GM12891 (cell line): Measurements from ENCODE around the gene SERINC5.
"Not testable (repeated sequence)": the region's sequence is repeated elsewhere in the genome, so short reads cannot be mapped to it uniquely, and the experiment has no call there.

Experiments
- DNase-seq: peaks from one replicate; pipeline ENCODE4 v3.0.0; 2011; ENCODE audit warnings: low spot score; ENCODE audit not compliant: insufficient read length
- FAIRE-seq: peaks from 2 replicates; lab custom pipeline; 2011; peaks lifted over from hg19 to GRCh38; lab: Jason Lieb, UNC
- PAX5 ChIP-seq: IDR thresholded peaks from 2 replicates; pipeline ENCODE4 v1.6.1; 2011; ENCODE audit warnings: low read length, moderate library complexity, mild to moderate bottlenecking; ENCODE audit not compliant: insufficient read depth, severe bottlenecking
- POLR2A ChIP-seq: IDR thresholded peaks from 2 replicates; pipeline ENCODE4 v1.6.1; 2011; ENCODE audit warnings: low read depth, low read length, control low read depth
- POLR2AphosphoS5 ChIP-seq: IDR thresholded peaks from 2 replicates; pipeline ENCODE4 v1.6.1; 2011; ENCODE audit warnings: low read depth, low read length, control low read depth
- POU2F2 ChIP-seq: IDR thresholded peaks from 2 replicates; pipeline ENCODE4 v1.6.1; 2011; ENCODE audit warnings: low read depth, mild to moderate bottlenecking, control low read depth, low read length, moderate library complexity
- SPI1 ChIP-seq: IDR thresholded peaks from 2 replicates; pipeline ENCODE4 v1.6.1; 2011; ENCODE audit warnings: low read depth, low read length, control low read depth
- TAF1 ChIP-seq: IDR thresholded peaks from 2 replicates; pipeline ENCODE4 v1.6.1; 2011; ENCODE audit warnings: low read depth, low read length, control low read depth

Gene SERINC5

DNA sequence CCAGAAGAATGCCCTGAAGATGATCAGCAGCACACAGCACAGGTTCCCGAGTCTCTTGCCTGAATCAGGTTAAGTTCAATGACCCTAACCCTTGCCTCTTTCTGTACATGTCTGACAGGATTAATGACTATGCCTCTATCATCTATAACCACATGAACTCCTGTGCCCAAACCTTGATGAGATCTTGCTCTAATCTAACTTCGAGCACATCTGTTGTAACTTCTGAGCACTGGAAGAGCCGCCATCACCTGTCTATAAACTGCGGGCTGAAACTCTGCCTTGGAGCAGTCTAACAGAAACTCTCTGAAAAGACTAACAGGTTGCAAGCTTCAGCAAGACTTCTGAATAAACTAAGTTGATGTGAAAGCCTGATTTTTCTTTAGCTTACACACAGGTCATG, 44.5 kb downstream of the SERINC5 start:
- FAIRE-seq = no peak
- no peak for DNase-seq

DNA sequence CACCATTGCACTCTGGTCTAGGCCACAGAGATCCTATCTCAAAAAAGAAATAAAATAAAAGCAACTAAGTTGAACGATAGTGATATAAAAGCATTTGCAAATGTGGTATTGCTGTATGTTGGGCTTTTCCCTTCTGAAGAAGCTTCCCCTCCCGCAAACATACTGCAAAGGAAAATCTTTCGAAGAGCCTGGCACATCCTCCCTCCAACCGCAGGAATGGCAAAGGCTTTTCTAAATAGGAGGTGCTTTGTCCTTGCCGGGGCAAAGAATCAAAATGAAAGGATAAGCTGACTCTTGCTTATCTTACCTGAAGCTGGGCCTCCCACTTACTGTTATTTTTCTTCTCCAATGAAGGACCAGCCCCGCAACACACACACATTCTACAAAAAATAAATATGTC, 45.8 kb downstream of the SERINC5 start:
- FAIRE-seq = no peak
- no peak for DNase-seq
- TF ChIP-seq POU2F2 (no peak), TAF1 (no peak), PAX5 (no peak), POLR2AphosphoS5 (no peak), SPI1 (no peak), POLR2A (no peak)

More for the DNA sequence above, 44.5 kb downstream of the SERINC5 start:
- TF ChIP-seq SPI1 (no peak), POLR2A (no peak)

DNA sequence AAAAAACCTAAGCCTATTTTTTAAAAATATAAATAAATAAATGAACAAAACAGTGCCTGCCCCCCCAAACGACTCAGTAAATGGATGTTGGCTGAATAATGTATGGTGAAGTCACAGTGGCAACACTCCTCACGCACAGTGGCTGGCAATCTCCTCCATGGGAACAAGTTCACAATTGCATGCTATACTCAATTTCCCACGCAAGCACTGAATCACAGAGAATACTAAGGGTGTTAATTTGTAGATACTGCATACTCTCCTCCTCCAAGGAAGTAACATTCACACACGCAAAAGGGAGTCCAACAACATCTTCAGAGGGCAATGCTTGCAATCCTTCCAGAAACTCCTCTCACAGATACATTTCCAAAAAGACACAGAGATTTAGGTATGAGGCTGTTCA, 47.5 kb downstream of the SERINC5 start:
- FAIRE-seq (no peak), DNase-seq (no peak)
- TF ChIP-seq POLR2AphosphoS5 = no peak
- TF ChIP-seq POLR2A = no peak
- no peak for TF ChIP-seq TAF1
- no peak for TF ChIP-seq POU2F2
- no peak for TF ChIP-seq SPI1
- TF ChIP-seq PAX5 = no peak

DNA sequence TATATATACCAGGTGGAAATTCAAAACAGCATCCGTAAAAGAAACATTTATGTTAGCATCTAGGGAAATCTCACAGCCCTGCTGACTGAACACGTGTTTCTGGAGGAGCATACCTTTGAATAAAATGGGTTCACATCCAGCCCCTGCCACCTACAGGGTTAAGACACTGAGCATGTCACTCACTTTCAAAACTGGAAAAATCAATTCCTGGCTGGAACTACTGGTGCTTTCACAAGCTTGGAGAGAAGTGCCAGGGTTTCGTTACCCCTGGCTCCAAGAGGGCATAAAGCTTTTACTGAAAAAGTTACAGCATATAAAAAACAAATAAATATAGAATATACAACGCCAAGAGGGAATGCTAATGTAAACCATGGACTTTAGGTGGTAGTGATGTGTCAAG, 48.0 kb downstream of the SERINC5 start:
- TF ChIP-seq PAX5 = no peak
- no peak for TF ChIP-seq POLR2AphosphoS5
- TF ChIP-seq POU2F2 = no peak
- no peak for DNase-seq
- no peak for FAIRE-seq

DNA sequence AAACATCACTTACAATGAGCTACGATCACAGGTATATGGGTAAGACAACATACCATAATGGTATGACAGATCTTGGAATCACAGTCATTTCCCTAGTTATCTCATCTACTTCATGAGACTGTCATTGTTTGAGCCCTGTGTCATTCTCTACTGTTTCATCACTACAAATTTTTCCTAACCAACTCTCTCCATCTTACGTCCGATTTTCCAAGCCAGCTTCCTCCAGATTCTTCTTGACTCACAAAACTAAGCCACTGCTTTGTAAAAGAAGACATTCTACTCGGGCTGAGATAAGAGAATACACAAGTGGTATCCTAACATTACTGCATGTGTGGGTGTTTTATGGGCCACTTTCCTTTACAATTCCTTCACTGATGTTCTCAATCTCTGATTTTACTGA, 49.6 kb downstream of the SERINC5 start:
- TF ChIP-seq POU2F2 (no peak), SPI1 (no peak)
- DNase-seq (no peak), FAIRE-seq (no peak)

DNA sequence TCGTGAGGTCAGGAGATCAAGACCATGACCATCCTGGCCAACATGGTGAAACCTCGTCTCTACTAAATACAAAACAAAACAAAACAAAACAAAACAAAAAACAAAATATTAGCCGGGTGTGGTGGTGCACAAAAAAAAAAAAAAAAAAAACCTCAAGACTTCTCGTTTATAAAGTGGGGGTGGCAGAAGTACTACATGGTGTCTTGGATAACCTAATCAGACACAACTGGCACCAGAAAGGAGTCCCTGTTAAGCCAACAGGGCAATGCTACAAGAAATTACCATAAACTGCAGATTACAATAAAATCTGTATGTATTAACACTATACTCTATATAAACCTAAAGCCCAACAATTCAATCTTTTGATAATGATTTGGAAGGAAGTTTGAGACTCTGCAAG, 50.0 kb downstream of the SERINC5 start:
- no peak for TF ChIP-seq PAX5
- no peak for TF ChIP-seq TAF1
- no peak for TF ChIP-seq POLR2AphosphoS5
- TF ChIP-seq SPI1 = no peak
- TF ChIP-seq POLR2A = no peak
- no peak for TF ChIP-seq POU2F2

DNA sequence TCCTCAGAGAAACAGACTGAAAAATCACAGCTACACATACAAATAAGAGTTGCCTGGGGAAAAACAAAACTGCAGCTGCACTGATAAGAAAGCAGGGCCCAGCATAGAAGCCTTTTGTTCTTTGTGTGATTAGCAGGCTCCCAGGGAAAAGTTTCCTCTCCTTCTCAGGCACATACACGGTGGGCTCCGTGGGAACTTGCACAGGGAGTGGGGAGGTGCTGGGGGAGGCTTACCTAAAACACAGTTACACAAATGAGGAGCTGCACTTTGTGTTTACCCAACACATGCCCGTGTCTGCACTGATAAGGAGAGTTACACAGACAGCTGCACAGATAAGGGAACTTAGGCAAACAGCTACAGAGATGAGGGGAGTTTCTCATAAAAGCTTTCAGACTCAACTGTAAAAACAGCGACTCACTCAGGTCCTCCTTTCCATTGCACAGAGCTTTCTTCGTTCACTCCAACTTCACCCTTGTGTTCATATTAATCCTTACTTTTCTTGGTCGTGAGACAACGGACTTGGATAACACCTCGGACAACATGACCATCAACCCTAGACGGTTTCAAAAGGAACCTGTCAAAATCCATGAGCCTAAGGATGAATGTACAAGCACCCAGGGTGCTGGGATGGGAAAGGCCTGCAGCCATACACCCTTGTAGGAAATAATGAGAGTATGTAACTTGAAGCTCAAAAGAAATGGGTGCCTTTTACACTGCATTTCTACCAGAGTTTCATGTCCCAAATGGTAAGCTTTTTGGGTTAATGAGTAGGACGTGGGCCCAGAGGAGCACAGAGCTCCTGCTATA, 50.8 kb downstream of the SERINC5 start:
- DNase-seq = no peak
- FAIRE-seq = no peak
- TF ChIP-seq TAF1 = no peak
- no peak for TF ChIP-seq PAX5
- no peak for TF ChIP-seq POU2F2
- TF ChIP-seq POLR2AphosphoS5 = no peak
- TF ChIP-seq POLR2A = no peak
- TF ChIP-seq SPI1 = no peak

More for the DNA sequence above, 50.0 kb downstream of the SERINC5 start:
- FAIRE-seq (no peak), DNase-seq (no peak)

DNA sequence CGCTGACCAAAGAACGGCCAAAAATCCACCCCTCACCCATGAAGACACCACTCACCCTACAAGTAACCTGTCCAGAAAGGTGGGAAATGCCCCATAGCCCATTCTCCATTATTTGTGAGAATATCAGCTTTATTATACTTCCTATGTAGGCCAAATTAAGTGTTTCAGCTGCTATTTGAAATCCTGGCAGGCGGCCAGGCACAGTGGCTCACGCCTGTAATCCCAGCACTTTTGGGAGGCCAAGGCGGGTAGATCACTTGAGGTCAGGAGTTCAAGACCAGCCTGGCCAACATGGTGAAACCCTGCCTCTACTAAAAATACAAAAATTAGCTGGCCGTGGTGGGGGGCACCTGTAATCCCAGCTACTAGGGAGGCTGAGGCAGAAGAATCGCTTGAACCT, 54.1 kb downstream of the SERINC5 start:
- FAIRE-seq, DNase-seq: not testable (repeated sequence)

DNA sequence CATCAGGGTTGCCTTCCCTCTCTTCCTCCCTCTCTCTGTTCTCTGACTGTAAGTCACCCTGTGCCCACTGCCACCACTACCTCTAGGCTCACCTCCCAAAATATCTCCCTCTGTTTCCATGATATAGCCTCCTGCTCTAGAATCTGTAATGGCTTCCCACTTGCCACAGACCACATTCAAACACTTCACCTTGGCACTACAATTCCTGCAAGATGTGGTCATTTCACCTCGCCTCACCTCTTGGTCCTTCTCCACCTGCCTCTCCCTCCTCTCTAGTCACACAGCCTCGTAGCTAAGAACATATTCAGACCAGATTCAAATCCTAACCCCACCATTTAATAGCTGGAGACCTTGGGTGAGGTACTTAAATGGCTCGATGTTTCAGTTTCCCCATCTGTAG, 56.9 kb downstream of the SERINC5 start:
- DNase-seq (no peak), FAIRE-seq (no peak)
- TF ChIP-seq PAX5 = no peak
- no peak for TF ChIP-seq TAF1
- no peak for TF ChIP-seq POLR2AphosphoS5
- no peak for TF ChIP-seq SPI1
- no peak for TF ChIP-seq POLR2A
- no peak for TF ChIP-seq POU2F2

DNA sequence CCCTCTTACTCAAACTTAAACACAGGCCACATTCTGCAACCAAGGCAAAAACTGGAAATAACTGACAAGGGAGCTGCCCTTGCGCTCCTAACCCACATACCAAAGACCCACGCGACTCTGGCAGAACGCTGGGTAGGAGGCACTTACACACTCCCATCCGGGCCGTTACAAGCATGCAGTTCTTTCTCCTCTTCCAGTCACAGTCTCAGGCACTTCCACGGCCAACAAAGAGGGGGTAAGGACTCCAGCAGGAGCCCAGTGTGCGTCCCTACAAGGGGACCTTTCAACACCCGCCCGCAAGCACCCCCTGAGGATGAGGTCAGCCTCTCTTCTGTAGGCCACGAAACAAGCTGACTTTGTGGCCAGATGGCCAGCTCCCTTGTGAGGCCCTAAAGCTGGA, 57.4 kb downstream of the SERINC5 start:
- DNase-seq (no peak), FAIRE-seq (no peak)
- TF ChIP-seq POLR2A (no peak), POLR2AphosphoS5 (no peak), TAF1 (no peak), POU2F2 (no peak), SPI1 (no peak), PAX5 (no peak)

DNA sequence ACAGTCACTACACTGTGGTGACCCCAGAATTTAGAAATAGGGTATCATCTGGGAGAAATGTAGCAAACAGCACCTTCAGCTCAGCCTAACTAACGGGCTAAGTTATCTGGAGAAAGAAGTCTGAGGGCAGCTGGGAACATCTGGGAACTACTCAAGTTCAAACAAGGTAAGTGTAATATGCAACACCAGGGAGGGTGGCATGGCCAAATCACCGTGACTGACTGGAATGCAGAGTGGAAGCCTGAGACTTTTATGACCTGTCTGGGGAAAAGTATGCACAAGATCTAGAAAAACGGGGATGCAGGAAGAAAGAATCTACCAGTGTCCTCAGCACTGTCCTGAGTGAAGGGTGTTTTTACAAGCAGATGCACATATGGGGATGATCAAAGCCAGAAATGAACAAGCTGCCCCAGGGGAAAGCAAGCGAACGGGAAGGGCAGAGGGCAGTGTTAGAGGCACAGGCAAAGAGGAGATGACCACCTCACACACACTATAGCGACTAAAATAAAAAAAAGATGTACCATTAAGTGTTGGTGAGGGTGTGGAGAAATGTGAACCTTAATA, 59.9 kb downstream of the SERINC5 start:
- DNase-seq (no peak), FAIRE-seq (no peak)
- TF ChIP-seq POU2F2 = no peak
- no peak for TF ChIP-seq PAX5
